GM12878 (cell line): Measurements from ENCODE around the gene PCGF1. TPM values are rescaled to one million over a fixed set of nuclear protein-coding genes. Genes with fewer than 3 reads are reported as not detected.

Experiments used
- ATAC-seq: fragments of 200-7000 bp; cut with Tn5 transposase; 3 replicates; pipeline ENCODE4 v1.9.1; 2020; ENCODE audit warnings: mild to moderate bottlenecking, moderate library complexity
- BruUV-seq: library from RNA; stranded (reverse); fragments of 400-500 nt; replicated peaks from 2 replicates; lab custom pipeline; 2021; lab: Mats Ljungman, UMichigan
- CTCF ChIA-PET: fragments of 300-600 bp; sonication (Branson Sonifier 250); formaldehyde crosslinking; extraction: SDS; loops from one replicate; lab custom pipeline; 2021; ENCODE audit warnings: inconsistent platforms; lab: Yijun Ruan, JAX
- POLR2A ChIA-PET: fragments of 350-600 bp; formaldehyde crosslinking; extraction: SDS; loops from one replicate; lab custom pipeline; 2021; ENCODE audit warnings: inconsistent platforms; lab: Charles Lee
- RAD21 ChIA-PET: fragments of 300-600 bp; sonication (Branson Sonifier 250); formaldehyde crosslinking; loops from one replicate; lab custom pipeline; 2023; ENCODE audit warnings: antibody characterized with exemption; ENCODE audit not compliant: unreplicated experiment; lab: Charles Lee
- SMC1A ChIA-PET: fragments of 300-600 bp; sonication (Branson Sonifier 250); formaldehyde crosslinking; loops from one replicate; lab custom pipeline; 2023; ENCODE audit not compliant: unreplicated experiment, uncharacterized antibody; lab: Charles Lee
- DNase-seq: peaks from one replicate; pipeline ENCODE4 v3.0.0-alpha.2; 2011; ENCODE audit warnings: low read depth, low spot score
- FAIRE-seq: peaks from 3 replicates; lab custom pipeline; 2011; peaks lifted over from hg19 to GRCh38; lab: Jason Lieb, UNC
- H2AFZ ChIP-seq: 2 replicates; pipeline ENCODE4 v1.6.0; 2011; ENCODE audit warnings: low read depth, low read length, control low read depth; ENCODE audit not compliant: control insufficient read depth
- H3K27ac ChIP-seq: 2 replicates; pipeline ENCODE4 v1.5.1; 2011; ENCODE audit warnings: control low read depth; ENCODE audit not compliant: control insufficient read depth, insufficient read depth
- H3K27me3 ChIP-seq, 2 experiments: replicated peaks in 1 of 2; 2 replicates each; pipeline versions ENCODE4 v1.6.0 to v1.6.1; 2011; ENCODE audit warnings: low read length in 1 of 2; ENCODE audit not compliant: control insufficient read depth in 2 of 2, insufficient read depth in 2 of 2
- H3K36me3 ChIP-seq, 2 experiments: 2 replicates each; pipeline ENCODE4 v1.5.1; 2011; ENCODE audit warnings: low read length in 1 of 2; ENCODE audit not compliant: control insufficient read depth in 2 of 2, insufficient read depth in 2 of 2
- H3K4me1 ChIP-seq: 2 replicates; pipeline ENCODE4 v1.6.1; 2011; ENCODE audit warnings: mild to moderate bottlenecking, low read length, moderate library complexity, mixed read lengths; ENCODE audit not compliant: control insufficient read depth, insufficient read depth
- H3K4me2 ChIP-seq: 2 replicates; pipeline ENCODE4 v1.6.0; 2011; ENCODE audit warnings: control low read depth; ENCODE audit not compliant: control insufficient read depth, insufficient read depth
- H3K4me3 ChIP-seq: fragments of 200-600 bp; sonication (generic); 2 replicates; pipeline ENCODE4 v1.5.1; 2016
- H3K79me2 ChIP-seq: 2 replicates; pipeline ENCODE4 v1.6.0; 2011; ENCODE audit warnings: low read length; ENCODE audit not compliant: control insufficient read depth, insufficient read depth
- H3K9ac ChIP-seq: 2 replicates; pipeline ENCODE4 v1.8.0; 2011; ENCODE audit warnings: low read length, control low read depth, mixed read lengths; ENCODE audit not compliant: control insufficient read depth, insufficient read depth
- H3K9me3 ChIP-seq: replicated peaks from 3 replicates; pipeline ENCODE4 v1.5.1; 2011; ENCODE audit warnings: mild to moderate bottlenecking, low read length; ENCODE audit not compliant: control insufficient read depth, insufficient read depth
- H4K20me1 ChIP-seq: 2 replicates; pipeline ENCODE4 v1.6.0; 2011; ENCODE audit not compliant: control insufficient read depth, insufficient read depth
- ASH2L ChIP-seq: fragments of 300-600, 200-600 bp; sonication (generic); IDR thresholded peaks from 2 replicates; pipeline ENCODE4 v1.6.1; 2017; ENCODE audit warnings: low read depth, mild to moderate bottlenecking, borderline replicate concordance
- BACH1 ChIP-seq: fragments of 450-650 bp; IDR thresholded peaks from 2 replicates; pipeline ENCODE4 v1.6.1; 2017; ENCODE audit warnings: mild to moderate bottlenecking, borderline replicate concordance
- BRCA1 ChIP-seq: IDR thresholded peaks from 2 replicates; pipeline ENCODE4 v1.6.1; 2011; ENCODE audit warnings: low read depth, low read length, improper control_type of control experiment
- EED ChIP-seq: sonication (generic); IDR thresholded peaks from 2 replicates; pipeline ENCODE4 v1.6.1; 2016; ENCODE audit warnings: antibody characterized with exemption, low read depth
- HDAC6 ChIP-seq: fragments of 200-600 bp; sonication (generic); IDR thresholded peaks from one replicate; pipeline ENCODE4 v1.8.0; 2017; ENCODE audit warnings: antibody characterized with exemption; ENCODE audit not compliant: unreplicated experiment
- MEF2A ChIP-seq: IDR thresholded peaks from 2 replicates; pipeline ENCODE4 v1.6.1; 2011; ENCODE audit warnings: low read depth, mild to moderate bottlenecking, low read length, moderate library complexity; ENCODE audit not compliant: insufficient read depth
- NFIC ChIP-seq: IDR thresholded peaks from 2 replicates; pipeline ENCODE4 v1.6.1; 2012; ENCODE audit warnings: low read depth, mild to moderate bottlenecking, inconsistent platforms, low read length, moderate library complexity
- NFXL1 ChIP-seq: fragments of 450-650 bp; IDR thresholded peaks from 2 replicates; pipeline ENCODE4 v1.6.1; 2017; ENCODE audit warnings: antibody characterized with exemption, mild to moderate bottlenecking, borderline replicate concordance
- NR2C1 ChIP-seq: fragments of 450-650 bp; IDR thresholded peaks from 2 replicates; pipeline ENCODE4 v1.6.1; 2017; ENCODE audit warnings: antibody characterized with exemption, mild to moderate bottlenecking, moderate library complexity
- NRF1 ChIP-seq: conservative IDR thresholded peaks from 2 replicates; pipeline ENCODE4 v1.6.1; 2011; ENCODE audit warnings: mild to moderate bottlenecking, low read depth, low read length, improper control_type of control experiment
- PAX8 ChIP-seq: fragments of 450-650 bp; IDR thresholded peaks from 2 replicates; pipeline ENCODE4 v1.6.1; 2017; ENCODE audit warnings: mild to moderate bottlenecking, moderate library complexity
- RCOR1 ChIP-seq: conservative IDR thresholded peaks from 2 replicates; pipeline ENCODE4 v1.6.1; 2012; ENCODE audit warnings: low read depth, low read length, improper control_type of control experiment
- WGBS: methylation state at CpG from one replicate; pipeline ENCODE4 v1.1.6; 2016; ENCODE audit warnings: low lambda C conversion rate; ENCODE audit not compliant: insufficient replicate concordance, insufficient coverage; ENCODE audit errors: missing lambda C conversion rate; 5-methylcytosine and 5-hydroxymethylcytosine counted together
- in situ Hi-C: fragments of 300-500 bp; cut with MboI; formaldehyde crosslinking; loops from 9 replicates; pipeline ENCODE4 v1.14.3; 2018; ENCODE audit warnings: mixed read lengths
- intact Hi-C: fragments of 100-400 bp; cut with micrococcal nuclease; formaldehyde crosslinking; loops from one replicate; pipeline ENCODE4 v1.14.2; 2022; ENCODE audit not compliant: unreplicated experiment
- polyA plus RNA-seq, 11 experiments: library from polyadenylated mRNA; depleted of rRNA in 4 of 11; unstranded in 6 of 11; stranded (reverse) in 5 of 11; fragments of >200 nt; fragmentation: Nextera tagmentation in 4 of 11; fragmentation: Illumina TruSeq in 1 of 11; extraction: Ambion mirVana in 4 of 11; extraction: Trizol in 1 of 11; gene quantifications; 1 replicate in 1 of 11; 2 replicates in 10 of 11; pipeline versions ENCODE4 v1.2.1 to v1.2.3, GENCODE V29; 2011 to 2016; ENCODE audit warnings: inconsistent platforms in 2 of 11, missing spikeins in 2 of 11, low read depth in 1 of 11
- total RNA-seq, 4 experiments: library from RNA; depleted of rRNA in 3 of 4; stranded (reverse); fragments of >200 nt in 3 of 4; fragmentation: Illumina TruSeq in 1 of 4; extraction: Trizol in 1 of 4; gene quantifications; 2 replicates each; pipeline versions ENCODE4 v1.2.1 to v1.2.3, GENCODE V29; 2013 to 2021
- TF ChIP-seq, protein P1 (sequence below): fragments of 450-650 bp; formaldehyde crosslinking; IDR thresholded peaks from 2 replicates; pipeline ENCODE4 v1.4.0; 2022; ENCODE audit warnings: mild to moderate bottlenecking, moderate library complexity

Gene PCGF1
- total and polyA plus RNA-seq, 10 of the 15 experiments (the other 5 are each of a cell fraction or from before 2014, with no cell fraction given), result 23.1 to 50.8 (median 27.4) TPM

GRCh38 chr2:74512744-74513604 is 5.5 kb upstream of the PCGF1 start:
- ChIA-PET RAD21 (no interaction called here), SMC1A (no interaction called here), CTCF (interaction anchor here (1.1 kb wide), 1 partner anchor 9 kb away, joined by 3 read pairs; no protein-coding TSS in a partner anchor), POLR2A (interaction anchor here (1.0 kb wide), 1 partner anchor 79 kb away, joined by 3 read pairs; no protein-coding TSS in a partner anchor)
- intact Hi-C loops (no loop called here), in situ Hi-C loops (no loop called here)
- Histone ChIP-seq H3K4me3 (no peak overlapping the region), H2AFZ (no peak overlapping the region), H3K9me3 (no peaks in the 10 kb centered on the region; the same call in 2 of the 3 replicates), H3K27ac (no peak overlapping the region), H3K9ac (no peak overlapping the region), H3K36me3 (no peaks in the 10 kb centered on the region), H3K27me3 (peaks cover 18 to 31% of the 10 kb centered on the region in 2 experiments), H3K79me2 (no peaks in the 10 kb centered on the region), H3K4me2 (no peak overlapping the region), H4K20me1 (no peaks in the 10 kb centered on the region), H3K4me1 (peaks cover 18% of the 10 kb centered on the region; the same call in 1 of the 2 replicates)
- DNase-seq, result no peak
- ATAC-seq, result no peak
- FAIRE-seq, result no peak
- WGBS, result 25% methylated on average over 31 of the region's 36 CpGs
- TF ChIP-seq RCOR1, result no peak
- no peak for TF ChIP-seq EED
- no peak for TF ChIP-seq NFXL1
- no peak for TF ChIP-seq NR2C1
- TF ChIP-seq PAX8, result no peak
- TF ChIP-seq MEF2A, result no peak
- TF ChIP-seq NRF1, result no peak
- TF ChIP-seq BACH1, result no peak
- no peak for TF ChIP-seq ASH2L
- no peak for TF ChIP-seq BRCA1
- TF ChIP-seq, protein P1, sequence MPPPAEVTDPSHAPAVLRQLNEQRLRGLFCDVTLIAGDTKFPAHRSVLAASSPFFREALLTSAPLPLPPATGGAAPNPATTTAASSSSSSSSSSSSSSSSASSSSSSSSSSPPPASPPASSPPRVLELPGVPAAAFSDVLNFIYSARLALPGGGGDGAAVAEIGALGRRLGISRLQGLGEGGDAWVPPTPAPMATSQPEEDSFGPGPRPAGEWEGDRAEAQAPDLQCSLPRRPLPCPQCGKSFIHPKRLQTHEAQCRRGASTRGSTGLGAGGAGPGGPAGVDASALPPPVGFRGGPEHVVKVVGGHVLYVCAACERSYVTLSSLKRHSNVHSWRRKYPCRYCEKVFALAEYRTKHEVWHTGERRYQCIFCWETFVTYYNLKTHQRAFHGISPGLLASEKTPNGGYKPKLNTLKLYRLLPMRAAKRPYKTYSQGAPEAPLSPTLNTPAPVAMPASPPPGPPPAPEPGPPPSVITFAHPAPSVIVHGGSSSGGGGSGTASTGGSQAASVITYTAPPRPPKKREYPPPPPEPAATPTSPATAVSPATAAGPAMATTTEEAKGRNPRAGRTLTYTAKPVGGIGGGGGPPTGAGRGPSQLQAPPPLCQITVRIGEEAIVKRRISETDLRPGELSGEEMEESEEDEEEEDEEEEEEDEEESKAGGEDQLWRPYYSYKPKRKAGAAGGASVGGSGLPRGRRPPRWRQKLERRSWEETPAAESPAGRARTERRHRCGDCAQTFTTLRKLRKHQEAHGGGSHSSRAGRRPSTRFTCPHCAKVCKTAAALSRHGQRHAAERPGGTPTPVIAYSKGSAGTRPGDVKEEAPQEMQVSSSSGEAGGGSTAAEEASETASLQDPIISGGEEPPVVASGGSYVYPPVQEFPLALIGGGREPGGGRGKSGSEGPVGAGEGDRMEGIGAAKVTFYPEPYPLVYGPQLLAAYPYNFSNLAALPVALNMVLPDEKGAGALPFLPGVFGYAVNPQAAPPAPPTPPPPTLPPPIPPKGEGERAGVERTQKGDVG (CRISPR knock-in tag), result no peak
- TF ChIP-seq HDAC6, result no peak
- TF ChIP-seq NFIC, result no peak
- BruUV-seq, result no TSS peak
